NCI-H1436 (cell line): Measurements from ENCODE around the gene CTNNBIP1.

ENCODE experiments used
- DNase-seq: peaks from one replicate; lab custom pipeline; 2025; lab: John Stamatoyannopoulos, UW

The CTNNBIP1 gene

GRCh38 chr1:9904596-9904995 is 5.5 kb downstream of the CTNNBIP1 start:
- DNase-seq = no peak

GRCh38 chr1:9903801-9904527 is 6.1 kb downstream of the CTNNBIP1 start:
- no peak for DNase-seq

- DNase-seq = no peak
Observed at GRCh38 chr1:9902060-9902452, 8.0 kb downstream of the CTNNBIP1 start.

GRCh38 chr1:9901148-9902059 is 8.7 kb downstream of the CTNNBIP1 start:
- DNase-seq = no peak

- DNase-seq = peak; percentile 38
Observed at GRCh38 chr1:9900142-9901043, 9.7 kb downstream of the CTNNBIP1 start.

GRCh38 chr1:9894115-9894514 is 16.0 kb downstream of the CTNNBIP1 start:
- DNase-seq = no peak

GRCh38 chr1:9892563-9893528 is 17.2 kb downstream of the CTNNBIP1 start:
- no peak for DNase-seq

- no peak for DNase-seq
Observed at GRCh38 chr1:9891207-9891606, 18.9 kb downstream of the CTNNBIP1 start.

GRCh38 chr1:9890224-9890731 is 19.8 kb downstream of the CTNNBIP1 start:
- DNase-seq = no peak

- no peak for DNase-seq
Observed at GRCh38 chr1:9889411-9889810, 20.7 kb downstream of the CTNNBIP1 start.

- no peak for DNase-seq
Observed at GRCh38 chr1:9888886-9889285, 21.2 kb downstream of the CTNNBIP1 start.

- no peak for DNase-seq
Observed at GRCh38 chr1:9887070-9887469, 23.0 kb downstream of the CTNNBIP1 start.

GRCh38 chr1:9886092-9886742 is 23.9 kb downstream of the CTNNBIP1 start:
- no peak for DNase-seq

- no peak for DNase-seq
Observed at GRCh38 chr1:9884805-9885204, 25.3 kb downstream of the CTNNBIP1 start.

- no peak for DNase-seq
Observed at GRCh38 chr1:9883585-9884449, 26.3 kb downstream of the CTNNBIP1 start.

GRCh38 chr1:9882945-9883303 is 27.1 kb downstream of the CTNNBIP1 start:
- no peak for DNase-seq

GRCh38 chr1:9882296-9882944 is 27.6 kb downstream of the CTNNBIP1 start:
- no peak for DNase-seq

GRCh38 chr1:9881838-9882249 is 28.2 kb downstream of the CTNNBIP1 start:
- no peak for DNase-seq

GRCh38 chr1:9878404-9878803 is 31.7 kb downstream of the CTNNBIP1 start:
- DNase-seq = no peak
